ENCODE data around the gene DDRGK1.
"Not testable (repeated sequence)": the region's sequence is repeated elsewhere in the genome, so short reads cannot be mapped to it uniquely, and the experiment has no call there.

Gene DDRGK1

DNA sequence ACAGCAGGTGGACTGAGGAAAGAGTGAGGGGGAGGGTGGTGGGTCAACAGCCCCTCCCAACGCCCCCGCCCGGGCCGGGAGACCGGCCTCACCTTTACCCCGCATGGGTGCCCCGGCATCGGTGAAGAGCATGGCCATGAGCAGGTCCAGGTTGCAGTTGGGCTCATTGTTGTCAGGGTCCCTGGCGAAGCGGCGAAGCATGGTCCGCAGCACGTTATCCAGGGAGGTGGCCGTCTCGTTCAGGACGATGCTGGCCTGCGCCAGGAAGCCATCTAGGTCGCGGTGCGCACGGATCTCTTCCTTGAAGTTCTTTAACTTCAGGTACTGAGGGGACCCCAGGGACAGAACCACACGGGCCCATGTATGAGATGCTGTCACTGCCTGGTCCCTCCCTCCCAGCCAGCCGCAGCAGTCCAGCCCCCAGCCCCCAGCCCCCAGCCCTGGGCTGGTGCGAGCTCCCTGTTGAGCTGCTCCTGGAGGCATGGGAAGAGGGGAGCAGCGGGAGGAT is 29.6 kb upstream of the DDRGK1 start:
- no peak for DNase-seq

DNA sequence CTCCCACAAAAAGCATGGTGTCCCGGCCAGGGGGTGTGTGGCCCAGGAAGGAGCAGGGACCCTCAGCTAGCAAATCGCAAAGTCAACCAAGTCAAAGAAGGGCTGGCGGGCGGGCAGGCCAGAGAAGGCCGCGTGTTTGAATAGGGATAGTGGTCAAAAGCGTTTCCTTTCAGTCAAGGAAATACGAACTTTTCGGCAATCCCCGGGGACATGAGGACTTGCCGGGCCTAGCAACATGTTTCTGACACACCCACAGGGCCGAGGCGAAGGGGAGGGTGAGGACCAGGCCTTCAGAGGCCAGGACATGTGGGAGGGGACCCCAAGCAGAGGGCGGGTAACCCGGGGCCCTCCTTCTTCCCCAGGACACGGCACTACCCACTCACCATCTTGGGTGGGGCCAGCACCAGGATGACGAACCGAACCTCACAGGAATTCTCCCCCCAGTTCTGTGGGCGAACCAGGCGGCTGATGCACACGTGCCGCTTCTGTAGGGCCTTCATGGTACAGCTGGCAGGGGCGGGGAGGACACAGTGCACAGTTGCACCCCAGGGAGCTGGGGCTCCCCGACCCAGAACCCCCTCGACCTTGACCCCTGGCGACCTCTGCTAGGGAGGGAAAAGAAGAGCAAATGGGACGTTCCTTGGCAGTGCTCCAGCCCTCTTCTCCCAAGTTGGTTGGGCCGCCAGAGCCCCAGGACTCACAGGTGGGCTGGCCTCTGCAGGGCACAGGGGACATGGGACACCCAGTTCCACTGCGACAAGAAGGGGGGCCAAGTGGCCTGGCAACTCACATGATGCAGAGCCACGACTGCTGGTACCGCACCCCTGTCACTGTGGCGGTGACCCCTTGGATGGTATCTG is 28.9 kb upstream of the DDRGK1 start:
- no peak for DNase-seq

DNA sequence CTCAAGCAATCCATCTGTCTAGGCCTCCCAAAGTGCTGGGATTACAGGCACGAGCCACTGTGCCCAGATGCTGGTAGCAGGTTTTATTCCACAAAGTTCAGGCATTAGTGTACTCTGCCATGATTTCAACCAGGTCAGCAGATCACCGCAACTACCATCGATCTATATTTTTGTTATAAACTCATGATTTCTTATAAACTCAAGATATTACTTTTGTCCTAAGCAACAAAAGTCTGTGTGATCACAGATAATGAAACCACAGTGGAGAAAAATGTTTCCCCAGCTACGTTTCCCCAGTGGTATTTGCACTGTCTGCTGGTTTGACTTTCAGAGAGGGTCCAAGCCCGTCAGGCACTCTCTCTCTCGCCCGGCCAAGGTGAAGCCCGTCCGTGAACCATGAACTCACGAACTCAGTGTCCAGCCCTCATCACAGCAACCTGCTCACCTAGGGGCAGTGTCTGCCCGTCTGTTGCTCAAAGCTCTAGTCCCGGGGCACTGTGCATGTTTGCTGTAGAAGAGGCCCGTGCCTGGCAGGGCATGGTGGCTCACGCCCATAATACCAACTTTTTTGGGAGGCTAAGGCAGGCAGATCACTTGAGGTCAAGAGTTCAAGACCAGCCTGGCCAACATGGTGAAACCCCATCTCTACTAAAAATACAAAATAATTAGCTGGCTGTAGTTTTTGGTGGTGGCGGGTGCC is 27.6 kb upstream of the DDRGK1 start:
- no peak for DNase-seq

DNA sequence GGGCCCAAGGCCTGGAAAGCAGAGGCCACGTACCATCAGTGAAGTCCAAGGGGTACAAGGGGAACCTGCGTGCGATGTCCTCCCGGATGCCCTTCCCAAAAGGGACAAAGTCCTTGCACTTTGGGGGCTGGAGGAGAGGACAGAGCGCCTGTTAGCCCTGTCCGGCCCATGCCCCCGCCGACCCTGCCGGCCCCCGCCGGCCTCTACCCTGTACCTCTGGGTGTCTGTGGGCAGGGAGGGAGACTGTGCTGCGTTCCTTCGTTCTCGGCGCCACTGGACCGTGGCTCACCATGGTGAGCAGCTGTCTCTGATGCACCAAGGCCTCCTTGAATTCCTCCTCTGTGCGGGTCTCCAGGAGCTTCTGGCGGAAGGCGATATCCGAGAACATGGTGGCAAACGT is 26.6 kb upstream of the DDRGK1 start:
- no peak for DNase-seq

DNA sequence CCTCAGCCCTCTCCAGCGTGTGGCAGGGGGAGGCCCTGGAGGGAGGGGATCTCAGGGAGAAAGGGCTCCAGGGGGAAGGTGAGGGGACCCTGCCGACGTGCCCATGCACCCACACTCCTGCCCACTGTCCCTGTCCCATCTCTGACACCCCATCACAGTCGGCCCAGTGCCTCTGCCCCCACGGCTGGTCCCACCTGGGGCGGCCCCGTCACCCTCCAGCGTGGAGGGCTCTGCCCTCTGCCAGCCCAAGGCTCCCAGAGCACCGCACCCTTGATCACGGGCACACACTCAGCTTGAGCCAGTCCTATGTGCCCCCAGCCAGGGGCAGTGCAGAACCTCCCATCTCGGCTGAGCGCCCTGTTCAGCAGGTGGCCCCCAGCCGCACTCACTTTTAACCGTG is 25.3 kb upstream of the DDRGK1 start:
- no peak for DNase-seq

DNA sequence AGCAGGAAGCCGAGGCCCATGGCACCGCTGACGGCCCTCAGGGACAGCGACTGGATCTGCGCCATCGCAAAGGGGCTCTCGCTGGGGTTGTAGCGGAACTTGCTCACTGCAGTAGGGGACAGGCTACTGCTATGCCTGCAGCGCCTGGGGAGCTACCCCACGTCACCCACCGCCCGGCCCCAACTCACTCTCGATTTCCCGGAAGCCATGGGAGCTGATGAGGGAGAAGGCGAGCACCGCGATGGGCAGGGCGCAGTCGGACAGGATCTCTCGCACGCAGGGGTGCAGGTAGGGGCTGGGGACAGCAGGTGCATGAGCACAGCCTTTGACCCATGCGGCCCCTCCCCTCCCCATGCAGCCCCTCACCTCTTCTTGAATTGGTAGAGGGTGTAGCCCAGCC is 24.7 kb upstream of the DDRGK1 start:
- no peak for DNase-seq

DNA sequence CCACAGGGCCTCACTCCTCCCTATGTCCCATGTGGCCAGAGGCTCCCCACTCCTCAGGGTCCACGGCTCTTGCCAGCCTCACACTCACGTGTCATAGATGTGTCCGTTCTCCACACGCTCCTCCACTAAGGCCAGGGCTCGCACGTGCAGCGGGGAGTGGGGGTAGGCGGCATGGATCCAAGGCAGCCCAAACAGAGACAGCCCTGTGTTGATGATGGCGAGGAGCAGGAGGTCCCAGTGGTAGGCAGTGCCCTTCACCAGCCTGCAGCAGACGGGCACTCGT is 24.2 kb upstream of the DDRGK1 start:
- DNase-seq, result no peak

DNA sequence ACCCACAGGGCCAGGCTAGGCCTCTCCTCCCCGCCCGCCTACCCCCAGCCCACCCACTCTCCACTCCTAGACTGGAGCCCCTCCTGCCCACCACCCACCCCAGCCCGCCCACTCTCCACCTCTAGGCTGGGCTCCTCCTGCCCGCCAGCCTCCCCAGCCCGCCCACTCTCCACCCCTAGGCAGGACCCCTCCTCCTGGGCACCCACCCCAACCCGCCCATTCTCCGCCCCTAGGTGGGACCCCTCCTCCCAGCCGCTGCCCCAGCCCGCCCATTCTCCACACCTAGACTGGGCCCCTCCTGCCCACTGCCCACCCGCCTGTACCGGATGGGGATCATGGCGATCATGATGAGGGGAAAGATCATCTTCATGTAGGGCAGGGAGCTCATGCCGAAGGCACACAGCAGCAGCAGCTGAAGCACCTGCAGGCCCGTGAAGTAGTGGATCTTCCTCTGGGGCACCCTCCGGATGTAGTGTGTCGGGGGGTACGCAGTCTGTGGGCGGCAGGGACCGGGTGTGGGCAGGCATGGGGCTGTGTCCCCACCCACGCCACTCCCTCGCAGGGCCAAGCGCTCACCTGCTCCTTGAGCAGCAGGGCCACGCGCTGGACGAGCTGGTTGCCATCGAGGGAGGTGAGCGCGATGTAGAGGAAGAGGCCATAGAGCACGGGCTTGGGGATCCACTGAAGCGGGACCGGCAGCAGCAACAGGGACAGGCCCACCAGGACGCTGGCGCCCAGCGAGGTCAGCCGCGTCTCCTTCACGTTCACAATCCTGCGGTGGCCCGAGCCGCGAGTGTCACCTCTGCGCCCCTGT is 23.7 kb upstream of the DDRGK1 start:
- no peak for DNase-seq

DNA sequence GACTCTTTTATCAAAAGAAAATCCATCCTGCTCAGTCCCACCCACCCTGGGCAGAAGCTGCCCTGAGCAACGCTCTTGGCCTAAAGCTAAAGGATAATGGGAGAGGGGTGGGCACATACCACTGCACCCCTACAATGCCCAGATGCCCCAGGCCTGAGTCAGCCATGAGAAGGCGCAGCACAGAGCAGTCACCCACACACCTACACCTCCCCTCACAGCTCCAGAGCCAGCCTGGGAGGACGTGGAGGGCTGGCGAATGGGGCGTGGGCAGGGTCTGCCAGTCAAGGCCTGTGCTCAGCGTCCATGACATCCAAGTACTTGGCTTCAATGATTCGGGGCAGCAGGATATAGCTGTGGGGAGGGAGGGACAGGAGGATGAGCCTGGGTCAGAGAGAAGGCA is 23.0 kb upstream of the DDRGK1 start:
- no peak for DNase-seq

DNA sequence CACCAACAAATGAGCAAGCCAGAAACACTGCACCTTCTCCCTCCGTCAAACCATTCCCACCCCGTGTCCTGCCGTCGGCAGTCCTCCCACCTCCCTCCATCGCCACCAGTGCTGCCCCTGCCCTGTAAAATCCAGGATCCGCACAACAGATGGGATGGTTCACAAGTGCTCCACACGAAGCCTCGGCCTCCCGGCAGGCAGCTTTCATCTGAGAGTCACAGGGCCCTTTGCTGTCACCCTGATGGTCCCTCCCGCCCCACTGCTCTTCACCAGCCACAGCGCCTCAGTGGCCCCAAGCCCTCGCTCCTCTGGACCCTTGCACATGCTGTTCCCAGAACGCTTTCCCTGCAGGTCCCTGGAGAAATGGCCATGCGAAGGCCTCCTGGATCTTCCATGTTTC is 22.4 kb upstream of the DDRGK1 start:
- no peak for DNase-seq

DNA sequence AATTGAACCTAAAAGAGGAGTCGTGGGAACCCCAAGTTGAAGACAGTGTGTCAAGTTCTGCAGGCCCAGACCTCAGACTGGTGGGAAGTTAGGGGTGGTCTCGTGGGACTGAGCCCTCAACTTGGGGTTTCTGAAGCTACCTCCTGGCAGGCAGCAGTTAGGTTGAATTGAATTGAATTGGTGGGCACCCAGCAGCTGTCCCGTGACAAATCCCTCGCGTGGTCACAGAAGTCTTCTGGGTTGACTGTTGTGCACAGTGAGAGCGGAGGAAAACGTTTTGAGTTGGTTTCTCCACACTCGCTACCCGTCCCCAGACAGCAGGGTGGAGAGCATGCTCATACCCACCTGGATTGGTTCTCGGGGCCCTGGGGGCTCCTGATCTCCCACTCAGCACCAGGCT is 21.6 kb upstream of the DDRGK1 start:
- no peak for DNase-seq

DNA sequence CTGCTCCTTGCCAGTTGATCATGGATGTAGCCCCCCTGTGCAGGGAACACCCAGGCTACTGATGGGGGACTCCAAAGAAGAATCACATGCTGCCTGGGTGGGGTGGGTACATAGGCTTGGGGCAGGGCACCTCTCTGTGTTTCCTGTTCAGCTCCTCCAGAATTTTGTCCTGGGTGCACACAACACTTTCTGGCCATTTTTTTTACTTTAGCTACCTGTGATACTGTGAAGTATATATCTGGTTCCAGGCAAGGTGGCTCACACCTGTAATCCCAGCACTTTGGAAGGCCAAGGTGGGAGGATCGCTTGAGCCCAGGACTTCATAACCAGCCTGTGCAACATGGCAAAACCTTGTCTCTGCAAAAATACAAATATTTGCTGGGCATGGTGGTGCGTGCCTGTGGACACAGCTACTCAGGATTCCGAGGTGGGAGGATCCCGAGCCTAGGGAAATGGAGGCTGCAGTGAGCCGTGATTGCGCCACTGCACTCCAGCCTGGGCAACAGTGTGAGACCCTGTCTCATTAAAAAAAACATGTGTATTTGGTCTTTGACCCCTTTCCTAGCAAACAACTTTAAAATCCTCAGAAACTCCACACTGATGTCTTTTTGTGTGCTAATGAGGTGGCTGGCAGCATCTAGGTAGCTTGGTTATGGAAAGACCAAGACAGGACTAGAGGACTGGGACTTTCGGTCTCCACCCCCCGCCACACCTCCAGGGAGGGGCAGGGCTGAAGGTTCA is 20.4 kb upstream of the DDRGK1 start:
- DNase-seq, result peak; percentile 51

DNA sequence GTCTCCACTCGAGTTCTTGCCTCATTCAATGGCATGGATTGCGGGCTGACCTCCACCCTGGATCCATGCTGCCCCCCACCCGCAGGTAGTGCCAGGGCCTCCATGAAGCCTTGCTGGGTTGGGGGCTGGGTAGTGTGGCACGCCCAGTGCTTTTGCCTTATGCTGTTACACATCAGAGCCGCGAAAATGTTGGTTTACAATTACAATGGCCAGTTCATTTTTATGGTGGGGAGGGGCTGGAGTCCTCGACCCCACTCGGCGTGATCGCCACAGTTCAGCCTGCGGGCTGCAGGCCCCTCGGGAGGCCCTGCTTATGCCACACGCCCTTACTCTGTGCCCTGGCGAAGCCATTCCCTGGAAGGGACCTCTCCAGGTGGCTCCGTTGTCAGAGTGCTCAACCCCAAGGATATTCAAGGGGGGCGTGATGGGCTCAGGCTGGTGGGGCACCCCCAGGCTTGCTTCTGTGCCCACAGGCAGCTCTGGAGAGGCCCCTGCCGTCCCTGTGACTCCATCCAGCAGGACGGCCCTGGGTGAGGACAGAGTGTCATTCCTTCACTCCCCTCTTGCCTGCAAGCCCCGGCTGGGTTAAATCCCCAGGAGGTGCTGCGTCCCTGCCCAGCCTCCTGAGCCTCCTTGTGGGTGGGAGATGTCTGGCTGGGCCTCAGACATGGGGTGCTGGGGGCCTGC is 19.7 kb upstream of the DDRGK1 start:
- DNase-seq, result no peak

DNA sequence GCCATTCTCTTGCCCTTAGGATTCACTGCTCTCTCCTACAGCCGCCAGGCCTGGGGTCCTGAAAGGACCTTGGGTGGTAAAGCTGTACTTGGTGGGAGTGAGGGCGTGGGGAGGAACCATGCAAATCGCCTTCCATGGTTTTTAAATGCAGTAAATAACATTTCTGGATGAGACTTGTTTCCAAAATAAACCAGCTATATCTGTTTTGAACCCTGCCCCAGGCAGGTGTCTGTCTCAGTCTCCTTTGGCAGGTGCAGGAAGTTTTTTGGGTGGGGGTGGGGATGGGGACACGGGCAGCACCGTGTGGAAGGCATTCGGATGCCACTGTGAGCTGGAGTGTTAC is 19.1 kb upstream of the DDRGK1 start:
- DNase-seq, result no peak

DNA sequence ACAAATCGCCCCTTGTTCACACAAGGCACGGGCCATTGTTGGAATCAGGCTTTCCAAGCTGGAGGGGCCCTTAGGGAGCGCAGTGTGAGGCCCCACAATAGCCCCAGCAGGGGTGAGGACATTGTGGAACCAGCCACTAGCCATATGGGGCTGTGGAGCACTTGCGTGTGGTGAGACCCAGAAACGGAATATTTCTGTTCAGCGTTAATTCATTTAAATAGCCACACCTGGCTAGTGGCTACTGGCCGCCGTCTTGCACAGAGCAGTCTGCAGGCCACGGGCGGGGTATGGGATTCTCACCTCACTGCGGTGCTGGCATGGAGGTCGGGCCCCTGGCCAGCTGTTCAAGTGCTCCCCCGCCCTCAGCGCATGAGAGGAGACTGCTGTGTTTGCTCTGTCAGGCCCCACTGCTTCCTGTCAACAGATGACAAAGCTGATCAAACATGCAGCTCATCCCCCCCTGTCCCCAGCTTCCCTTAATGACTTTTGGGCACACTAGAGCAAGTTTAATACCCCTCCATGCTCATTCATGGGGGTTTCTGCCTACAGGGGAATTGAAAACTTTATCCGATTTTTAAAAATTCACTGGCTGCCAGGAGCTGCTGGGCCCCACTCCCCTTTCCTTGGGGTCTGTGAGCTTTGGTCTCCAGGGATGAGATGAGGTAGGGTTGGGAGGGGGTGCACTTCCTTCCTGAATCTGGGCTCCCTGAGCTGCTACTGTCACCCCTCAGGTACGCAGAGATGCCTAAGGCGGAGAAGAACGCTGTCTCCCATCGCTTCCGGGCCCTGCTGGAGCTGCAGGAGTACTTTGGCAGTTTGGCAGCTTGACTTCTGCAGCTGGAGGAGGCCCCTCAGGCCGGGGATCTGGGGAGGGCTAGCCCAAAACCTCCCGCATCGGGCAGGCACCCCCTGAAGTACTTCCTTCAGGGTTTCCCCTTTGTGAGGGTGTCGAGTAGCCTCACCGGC is 18.4 kb upstream of the DDRGK1 start:
- peak; percentile 61 for DNase-seq

DNA sequence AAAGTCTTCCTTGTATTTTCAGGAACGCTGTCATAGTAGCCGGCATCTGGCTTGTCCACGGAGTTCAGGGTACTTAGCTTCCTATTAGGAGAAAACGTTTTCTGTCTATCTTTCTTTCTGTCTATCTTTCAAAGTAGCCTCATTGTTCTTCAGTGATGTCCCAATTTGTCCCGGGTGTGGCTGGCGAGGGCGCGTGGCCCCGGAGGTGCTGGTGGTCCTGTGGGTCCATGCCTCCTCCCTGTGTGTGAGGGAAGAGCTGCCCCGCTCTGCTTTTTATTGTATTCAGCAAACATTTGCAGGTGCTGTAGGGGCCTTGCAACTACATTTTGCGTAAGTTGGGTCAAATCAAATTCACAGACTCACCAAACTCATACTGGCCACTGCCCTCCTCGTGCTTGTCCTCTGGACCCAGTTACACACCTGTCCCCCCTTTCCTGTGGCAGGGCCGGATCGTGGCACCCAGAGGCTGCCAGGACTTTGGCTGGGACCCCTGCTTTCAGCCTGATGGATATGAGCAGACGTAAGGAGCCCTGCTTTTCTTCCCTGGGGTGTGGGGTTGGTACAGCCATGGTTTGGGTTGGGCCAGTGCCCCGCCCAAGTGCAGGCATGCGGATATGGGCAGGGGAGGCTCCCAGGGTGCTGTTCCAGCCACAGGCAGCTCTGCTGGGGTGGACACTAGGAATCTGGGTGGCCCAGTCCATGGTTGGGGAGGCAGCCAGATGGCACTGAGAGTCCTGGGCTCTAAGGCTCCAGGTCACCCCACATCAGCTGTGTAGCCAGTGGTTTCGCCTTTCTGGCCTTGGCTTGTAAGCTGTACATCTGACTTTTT is 17.1 kb upstream of the DDRGK1 start:
- no peak for DNase-seq

DNA sequence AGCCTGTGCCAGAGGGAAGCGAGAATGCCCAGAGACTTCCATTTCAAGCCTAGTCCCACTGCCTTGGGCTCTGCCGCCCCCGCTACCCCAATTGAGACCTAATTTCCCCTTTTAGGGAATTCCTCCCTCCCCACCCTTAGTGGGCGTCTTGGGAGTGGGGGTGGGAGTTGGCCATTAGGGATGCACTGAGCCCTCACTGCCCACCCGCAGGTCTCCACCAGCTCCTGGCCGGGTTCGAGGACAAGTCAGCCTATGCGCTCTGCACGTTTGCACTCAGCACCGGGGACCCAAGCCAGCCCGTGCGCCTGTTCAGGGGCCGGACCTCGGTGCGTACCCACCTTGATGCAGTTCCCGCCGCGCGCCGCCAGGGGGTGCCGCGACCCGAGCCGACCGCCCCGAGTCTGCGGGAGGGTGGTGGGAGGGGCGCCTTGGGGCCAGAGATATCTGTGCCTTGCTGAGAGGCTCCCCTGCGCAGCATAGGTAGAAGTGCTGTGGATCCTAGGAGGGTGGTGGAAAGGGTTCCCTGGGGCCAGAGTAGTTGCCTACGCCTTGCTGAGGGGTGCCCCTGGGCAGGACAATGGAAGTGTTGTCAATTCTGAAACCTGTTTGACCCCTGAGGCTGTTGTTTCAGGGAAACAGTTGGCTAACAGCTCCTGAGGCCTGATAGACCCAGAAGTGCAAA is 14.0 kb upstream of the DDRGK1 start:
- peak; percentile 79 for DNase-seq

DNA sequence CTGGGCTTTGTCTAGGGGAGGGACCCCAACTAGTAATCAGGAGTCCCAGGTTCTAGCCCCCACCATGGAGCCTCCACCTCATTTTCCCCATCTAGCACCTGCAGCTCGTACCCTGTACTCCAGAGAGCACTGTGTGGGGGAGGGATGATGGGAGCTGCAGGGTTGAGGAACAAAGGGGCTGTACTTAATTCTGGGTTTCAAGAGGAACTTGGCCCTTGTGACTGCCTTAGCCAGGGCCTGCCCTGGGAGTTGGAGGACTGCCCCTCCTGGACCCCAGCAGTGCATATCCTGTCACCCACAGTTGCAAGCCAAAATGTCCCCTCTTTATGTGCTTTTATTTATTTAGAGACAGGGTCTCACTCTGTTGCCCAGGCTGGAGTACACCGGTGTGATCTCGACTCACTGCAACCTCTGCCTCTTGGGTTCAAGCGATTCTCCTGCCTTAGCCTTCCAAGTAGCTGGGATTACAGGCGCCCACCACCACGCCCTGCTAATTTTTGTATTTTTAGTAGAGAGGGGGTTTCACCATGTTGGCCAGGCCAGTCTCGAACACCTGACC is 11.0 kb upstream of the DDRGK1 start:
- not testable (repeated sequence) for DNase-seq

DNA sequence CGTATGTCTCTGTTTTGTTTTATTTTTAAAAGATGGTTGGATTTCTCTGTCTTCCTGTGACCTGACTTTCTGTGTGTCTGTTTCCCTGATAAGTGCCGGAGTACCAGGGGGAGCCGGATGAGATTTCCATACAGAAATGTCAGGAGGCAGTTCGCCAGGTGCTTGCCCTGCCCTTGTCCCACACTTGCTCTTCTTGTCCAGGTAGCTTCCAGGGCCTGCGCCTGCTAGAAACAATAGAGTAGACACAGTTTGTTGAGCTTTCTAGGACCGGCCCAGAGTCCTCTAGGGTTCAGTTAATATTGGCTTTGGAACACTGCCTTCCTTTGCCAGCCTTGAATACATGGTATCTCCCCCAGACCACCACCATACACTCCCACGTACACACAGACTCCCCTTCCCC is 8.7 kb upstream of the DDRGK1 start:
- no peak for DNase-seq

Measured in hematopoietic multipotent progenitor cell treated with erythropoietin and hydrocortisone succinate and interleukin-3 and kit ligand, for 6 days (in vitro differentiated cells).